Ovary (tissue), 3 donors: Measurements from ENCODE around the gene IRF4.

Experiments
- CTCF ChIP-seq, 3 donors: fragments of 450-650 bp in 2 of 3; fragments of 200-600 bp in 1 of 3; IDR thresholded peaks; one replicate each; pipeline versions ENCODE4 v1.5.1 to v1.8.0; 2016 to 2022; ENCODE audit warnings: antibody characterized with exemption in 3 of 3, mild to moderate bottlenecking in 1 of 3
- EP300 ChIP-seq: sonication (generic); formaldehyde crosslinking; IDR thresholded peaks from one replicate; pipeline ENCODE4 v1.6.1; 2017; ENCODE audit warnings: antibody characterized with exemption
- POLR2A ChIP-seq: fragments of 450-650 bp; IDR thresholded peaks from one replicate; pipeline ENCODE4 v1.6.1; 2017; ENCODE audit warnings: antibody characterized with exemption, mild to moderate bottlenecking, moderate library complexity
- donor health status: DM: no; HTN: no; CAD: no.

- TF ChIP-seq CTCF (IDR thresholded peaks at IDR 0.05) (no peak), EP300 (no peak), POLR2A (no peak)
Measured at GRCh38 chr6:380234-381218, 11.0 kb upstream of the IRF4 start.
